Spleen (tissue), 11 donors: ENCODE measurements around the gene NPLOC4. TPM values are rescaled to one million over a fixed set of nuclear protein-coding genes. Genes with fewer than 3 reads are reported as not detected.

ENCODE experiments used
- DNase-seq: peaks from one replicate; pipeline ENCODE4 v3.0.0-alpha.2; 2020
- H3K27ac ChIP-seq, 8 donors: fragments of 200-600 bp; sonication (generic) in 7 of 8; 1 replicate in 4 of 8; 2 replicates in 4 of 8; pipeline versions ENCODE4 v1.5.0 to v1.8.0; 2016 to 2021; ENCODE audit warnings: inconsistent platforms in 4 of 8, mild to moderate bottlenecking in 4 of 8, moderate library complexity in 1 of 8
- H3K27me3 ChIP-seq, 7 donors: fragments of 200-600 bp; sonication (generic) in 6 of 7; replicated peaks in 1 of 7; 1 replicate in 4 of 7; 2 replicates in 3 of 7; pipeline versions ENCODE4 v1.5.0 to v1.8.0; 2016 to 2021; ENCODE audit warnings: inconsistent platforms in 3 of 7, mild to moderate bottlenecking in 1 of 7
- H3K36me3 ChIP-seq, 6 donors: fragments of 200-600 bp; sonication (generic) in 5 of 6; 1 replicate in 4 of 6; 2 replicates in 2 of 6; pipeline versions ENCODE4 v1.5.0 to v1.8.0; 2016 to 2021; ENCODE audit warnings: inconsistent platforms in 2 of 6
- H3K4me1 ChIP-seq, 6 donors: fragments of 200-600 bp; sonication (generic) in 5 of 6; 1 replicate in 3 of 6; 2 replicates in 3 of 6; pipeline versions ENCODE4 v1.5.0 to v1.8.0; 2016 to 2021; ENCODE audit warnings: inconsistent platforms in 3 of 6
- H3K4me3 ChIP-seq, 8 donors: fragments of 200-600 bp; sonication (generic) in 7 of 8; 1 replicate in 4 of 8; 2 replicates in 4 of 8; pipeline versions ENCODE4 v1.5.0 to v1.8.0; 2016 to 2021; ENCODE audit warnings: inconsistent platforms in 4 of 8, mild to moderate bottlenecking in 4 of 8, moderate library complexity in 2 of 8
- H3K9me3 ChIP-seq, 8 donors: fragments of 200-600 bp; sonication (generic) in 7 of 8; 1 replicate in 4 of 8; 2 replicates in 4 of 8; pipeline versions ENCODE4 v1.5.0 to v1.8.0; 2016 to 2021; ENCODE audit warnings: inconsistent platforms in 4 of 8
- POLR2A ChIP-seq, 3 donors: fragments of 450-650 bp; IDR thresholded peaks; one replicate each; pipeline ENCODE4 v1.5.1; 2017; ENCODE audit warnings: antibody characterized with exemption in 3 of 3, mild to moderate bottlenecking in 1 of 3
- POLR2AphosphoS5 ChIP-seq, 3 donors: sonication (generic); formaldehyde crosslinking; IDR thresholded peaks; one replicate each; pipeline ENCODE4 v1.5.1; 2017; ENCODE audit warnings: antibody characterized with exemption in 3 of 3
- WGBS, 5 donors: extraction: QIAGEN DNeasy Blood & Tissue Kit in 3 of 5; methylation state at CpG; one replicate each; pipeline versions ENCODE4 v1.1.5 to v1.1.7; 2013 to 2018; 5-methylcytosine and 5-hydroxymethylcytosine counted together
- intact Hi-C: fragments of 100-400 bp; cut with DNase I; formaldehyde crosslinking; loops from one replicate; pipeline ENCODE4 v1.15.0; 2023; ENCODE audit warnings: low total_unique reads
- polyA plus RNA-seq, 3 donors: library from polyadenylated mRNA; stranded (reverse); fragments of 200-250 nt; gene quantifications; one replicate each; pipeline ENCODE4 v1.2.1, GENCODE V29; 2013
- total RNA-seq, 7 donors: library from RNA; depleted of rRNA in 3 of 7; stranded (reverse); fragments of >200 nt in 3 of 7; fragmentation: NEBNext Ultra II Directional in 4 of 7; extraction: Animal tissue kit (Norgen Biotek cat#: 25700) in 4 of 7; gene quantifications; one replicate each; pipeline versions ENCODE4 v1.1.0 to v1.2.1, GENCODE V29; 2016 to 2021
- TF ChIP-seq, protein P1 (sequence below), 11 experiments: fragments of 200-600 bp in 7 of 11; fragments of 450-650 bp in 4 of 11; sonication (generic) in 4 of 11; IDR thresholded peaks in 8 of 11; conservative IDR thresholded peaks in 3 of 11; 1 replicate in 7 of 11; 2 replicates in 4 of 11; pipeline versions ENCODE4 v1.4.0 to v1.8.0; 2016 to 2021; ENCODE audit warnings: antibody characterized with exemption in 11 of 11, inconsistent platforms in 4 of 11, mild to moderate bottlenecking in 1 of 11
- donor health status: healthy with polysubstance abuse.
- donor health status: DM: no; HTN: no; CAD: no; lungs with moderate emphysema.
- donor health status: DM: no; HTN: no; CAD: no.
- donor health status: Bipolar disorder and iron deficiency.
- donor health status: healthy.
- donor health status: DM: no; HTN: no; CAD: no.
- donor health status: DM: yes; HTN: yes; CAD: no.

Gene NPLOC4
- total and polyA plus RNA-seq, 10 donors, result 19.3 to 130 (median 81.3) TPM

DNA sequence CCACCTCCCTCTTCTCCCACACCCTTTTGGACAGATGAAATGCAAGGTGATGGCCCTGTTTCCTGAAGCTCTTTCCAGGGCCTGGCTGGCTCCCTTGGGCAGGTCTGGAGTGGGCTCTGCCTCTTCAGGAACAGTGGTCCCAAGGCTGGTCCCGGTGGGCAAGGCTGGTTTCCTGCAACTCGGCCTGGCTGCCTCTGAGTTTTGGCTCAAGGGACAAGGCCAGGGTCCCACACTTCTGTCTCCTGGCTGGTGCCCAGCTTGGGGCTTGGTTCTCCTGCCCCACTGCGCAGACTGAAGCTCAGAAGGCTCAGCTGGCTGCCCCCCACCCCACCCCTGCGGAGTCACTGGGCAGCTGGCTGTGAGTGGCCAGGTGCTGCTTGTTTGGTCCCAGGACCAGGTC is 120.5 kb downstream of the NPLOC4 start:
- Histone ChIP-seq H3K27ac (peak overlapping the region; percentile 91 to 100 (median 100)), H3K9me3 (no peaks in the 10 kb centered on the region), H3K36me3 (peaks cover 0 to 7% (median 5%) of the 10 kb centered on the region in 6 donors), H3K4me3 (peak overlapping the region in 7 of 8 donors; percentile 53 to 99 (median 94)), H3K27me3 (peaks cover 0 to 8% (median 0%) of the 10 kb centered on the region in 7 donors), H3K4me1 (peaks cover 41 to 79% (median 61%) of the 10 kb centered on the region in 6 donors)
- intact Hi-C loops, result no loop called here
- WGBS, 5 donors, result 49 to 73% (median 65%) methylated on average over 3 to 4 of the region's 4 CpGs
- peak; percentile 82 for DNase-seq
- TF ChIP-seq POLR2A (IDR thresholded peaks at IDR 0.05) (no peak), POLR2AphosphoS5 (IDR thresholded peaks at IDR 0.05) (no peak)
- TF ChIP-seq, protein P1, sequence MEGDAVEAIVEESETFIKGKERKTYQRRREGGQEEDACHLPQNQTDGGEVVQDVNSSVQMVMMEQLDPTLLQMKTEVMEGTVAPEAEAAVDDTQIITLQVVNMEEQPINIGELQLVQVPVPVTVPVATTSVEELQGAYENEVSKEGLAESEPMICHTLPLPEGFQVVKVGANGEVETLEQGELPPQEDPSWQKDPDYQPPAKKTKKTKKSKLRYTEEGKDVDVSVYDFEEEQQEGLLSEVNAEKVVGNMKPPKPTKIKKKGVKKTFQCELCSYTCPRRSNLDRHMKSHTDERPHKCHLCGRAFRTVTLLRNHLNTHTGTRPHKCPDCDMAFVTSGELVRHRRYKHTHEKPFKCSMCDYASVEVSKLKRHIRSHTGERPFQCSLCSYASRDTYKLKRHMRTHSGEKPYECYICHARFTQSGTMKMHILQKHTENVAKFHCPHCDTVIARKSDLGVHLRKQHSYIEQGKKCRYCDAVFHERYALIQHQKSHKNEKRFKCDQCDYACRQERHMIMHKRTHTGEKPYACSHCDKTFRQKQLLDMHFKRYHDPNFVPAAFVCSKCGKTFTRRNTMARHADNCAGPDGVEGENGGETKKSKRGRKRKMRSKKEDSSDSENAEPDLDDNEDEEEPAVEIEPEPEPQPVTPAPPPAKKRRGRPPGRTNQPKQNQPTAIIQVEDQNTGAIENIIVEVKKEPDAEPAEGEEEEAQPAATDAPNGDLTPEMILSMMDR (IDR thresholded peaks at IDR 0.05 in 8 of 11, conservative IDR thresholded peaks at IDR 0.05 in 3 of 11), result no peak

DNA sequence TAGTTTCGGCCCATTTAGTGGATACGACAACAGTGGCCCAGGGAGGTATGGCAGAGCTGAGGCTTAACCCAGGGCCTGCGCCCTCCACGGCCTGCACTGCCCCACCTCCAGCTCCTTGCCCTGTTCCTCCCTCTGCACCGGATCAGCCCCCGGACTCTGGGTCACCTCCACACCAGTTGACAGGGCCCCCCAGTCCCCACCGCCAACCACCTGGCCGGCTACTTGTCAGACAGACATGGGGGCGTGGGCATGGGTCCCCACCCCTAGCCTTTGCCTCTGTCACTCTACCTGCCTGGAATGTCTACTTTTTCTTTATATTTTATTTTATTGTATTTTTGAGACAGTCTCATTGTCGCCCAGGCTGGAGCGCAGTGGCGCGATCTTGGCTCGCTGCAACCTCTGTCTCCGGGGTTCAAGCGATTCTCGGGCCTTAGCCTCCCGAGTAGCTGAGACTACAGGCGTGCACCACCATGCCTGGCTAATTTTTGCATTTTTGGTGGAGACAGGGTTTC is 121.3 kb downstream of the NPLOC4 start:
- Histone ChIP-seq H3K4me1 (peaks cover 41 to 86% (median 65%) of the 10 kb centered on the region in 6 donors), H3K36me3 (peaks cover 4 to 15% (median 13%) of the 10 kb centered on the region in 6 donors), H3K27ac (peak overlapping the region; percentile 91 to 100 (median 100)), H3K4me3 (peak overlapping the region; percentile 53 to 99 (median 94)), H3K9me3 (no peaks in the 10 kb centered on the region), H3K27me3 (peaks cover 0 to 8% (median 0%) of the 10 kb centered on the region in 7 donors)
- DNase-seq, result peak; percentile 90
- TF ChIP-seq POLR2AphosphoS5 (IDR thresholded peaks at IDR 0.05), result no peak
- TF ChIP-seq, protein P1 (IDR thresholded peaks at IDR 0.05 in 8 of 11, conservative IDR thresholded peaks at IDR 0.05 in 3 of 11), result peak in 1 of 11 experiments; percentile 7
- intact Hi-C loops, result no loop called here
- WGBS, 5 donors, result 43 to 60% (median 55%) methylated on average over 19 of the region's 19 CpGs

DNA sequence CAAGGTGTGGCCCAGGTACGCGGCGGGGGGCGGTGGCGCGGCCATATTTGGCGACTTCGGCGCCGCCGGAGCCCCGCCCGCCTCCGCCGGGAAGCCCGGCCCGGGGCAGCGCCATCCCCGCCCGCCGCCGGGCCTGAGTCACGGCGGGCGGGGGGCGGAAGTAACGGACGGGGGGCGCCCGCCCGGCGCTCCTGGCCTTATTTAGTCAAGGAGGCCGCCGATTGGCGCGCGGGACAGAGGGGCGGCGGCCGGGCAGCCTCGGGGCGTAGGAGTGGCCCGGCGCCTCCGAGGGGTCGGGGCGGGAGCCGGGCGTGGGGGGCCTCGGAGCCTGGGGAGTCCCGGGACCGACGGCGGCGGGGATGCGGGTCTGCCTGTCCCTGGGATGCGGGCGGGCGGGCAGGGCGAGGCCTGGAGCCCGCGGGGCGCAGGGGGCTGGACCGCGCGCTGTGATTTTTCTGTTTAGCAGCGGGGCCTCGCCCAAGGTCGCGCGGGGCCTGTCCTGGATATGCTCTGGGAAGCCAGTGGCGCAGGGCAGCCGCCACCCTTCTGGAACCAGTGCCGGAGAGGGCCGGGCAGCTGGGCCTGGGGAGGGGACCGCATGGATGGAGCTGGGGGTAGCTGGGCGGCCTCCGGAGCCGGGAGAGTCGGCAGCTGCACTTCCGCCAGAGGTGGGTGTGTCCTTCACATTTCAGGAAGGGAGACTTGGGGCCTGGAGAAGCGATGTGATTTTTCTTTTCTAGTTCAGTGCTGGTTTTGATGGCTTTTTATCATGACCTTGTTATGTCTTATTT is 122.0 kb downstream of the NPLOC4 start:
- peak; percentile 54 to 79 (median 70) for TF ChIP-seq POLR2AphosphoS5 (IDR thresholded peaks at IDR 0.05)
- TF ChIP-seq, protein P1 (IDR thresholded peaks at IDR 0.05 in 8 of 11, conservative IDR thresholded peaks at IDR 0.05 in 3 of 11), result peak in 1 of 11 experiments; percentile 5
- TF ChIP-seq POLR2A (IDR thresholded peaks at IDR 0.05), result no peak
- H3K36me3 ChIP-seq, result peaks cover 4 to 22% (median 20%) of the 10 kb centered on the region in 6 donors
- 0 to 1% (median 1%) methylated on average over 43 to 82 of the region's 82 CpGs for WGBS, 5 donors
- intact Hi-C loops, result no loop called here
- no peaks in the 10 kb centered on the region for H3K9me3 ChIP-seq
- peak; percentile 96 for DNase-seq
- peak overlapping the region; percentile 53 to 99 (median 94) for H3K4me3 ChIP-seq
- peaks cover 38 to 86% (median 66%) of the 10 kb centered on the region in 6 donors for H3K4me1 ChIP-seq
- peak overlapping the region; percentile 91 to 100 (median 100) for H3K27ac ChIP-seq
- H3K27me3 ChIP-seq, result peaks cover 0 to 8% (median 0%) of the 10 kb centered on the region in 7 donors

DNA sequence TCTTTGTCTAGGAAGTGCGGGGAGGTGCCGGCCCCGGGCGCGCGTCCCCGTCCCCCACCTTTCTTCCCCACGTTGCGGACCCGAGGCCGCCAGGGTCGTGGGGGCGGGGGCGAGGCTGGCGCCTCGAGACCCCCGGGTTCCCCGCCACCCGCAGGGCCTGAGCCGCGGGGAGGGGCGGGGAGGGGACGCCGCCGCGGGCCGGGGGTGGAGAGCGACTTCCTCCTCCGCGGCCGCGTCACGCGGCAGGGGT is 122.5 kb downstream of the NPLOC4 start:
- peak in 2 of 3 donors; percentile 8 to 14 for TF ChIP-seq POLR2AphosphoS5 (IDR thresholded peaks at IDR 0.05)
- TF ChIP-seq, protein P1 (IDR thresholded peaks at IDR 0.05 in 8 of 11, conservative IDR thresholded peaks at IDR 0.05 in 3 of 11), result no peak
- 0 to 2% (median 1%) methylated on average over 1 to 34 of the region's 34 CpGs for WGBS, 5 donors
- no peak for DNase-seq
- Histone ChIP-seq H3K27me3 (peaks cover 0 to 3% (median 0%) of the 10 kb centered on the region in 7 donors), H3K4me3 (peak overlapping the region; percentile 53 to 99 (median 94)), H3K9me3 (no peaks in the 10 kb centered on the region), H3K27ac (peak overlapping the region; percentile 91 to 100 (median 100)), H3K4me1 (peaks cover 36 to 86% (median 66%) of the 10 kb centered on the region in 6 donors), H3K36me3 (peaks cover 4 to 27% (median 24%) of the 10 kb centered on the region in 6 donors)
- intact Hi-C loops, result no loop called here
